Activated CD4-positive, alpha-beta T cell treated with anti-CD3 and anti-CD28 coated beads, Interleukin-2, amount 50 U/mL, for 24 hours (primary cell): ENCODE measurements around the gene GJC1.

ENCODE experiments used
- DNase-seq, 2 donors: peaks; one replicate each; pipeline ENCODE4 v3.0.0-alpha.2; 2020; ENCODE audit warnings: low read depth in 1 of 2, low spot score in 1 of 2

The GJC1 gene

DNA sequence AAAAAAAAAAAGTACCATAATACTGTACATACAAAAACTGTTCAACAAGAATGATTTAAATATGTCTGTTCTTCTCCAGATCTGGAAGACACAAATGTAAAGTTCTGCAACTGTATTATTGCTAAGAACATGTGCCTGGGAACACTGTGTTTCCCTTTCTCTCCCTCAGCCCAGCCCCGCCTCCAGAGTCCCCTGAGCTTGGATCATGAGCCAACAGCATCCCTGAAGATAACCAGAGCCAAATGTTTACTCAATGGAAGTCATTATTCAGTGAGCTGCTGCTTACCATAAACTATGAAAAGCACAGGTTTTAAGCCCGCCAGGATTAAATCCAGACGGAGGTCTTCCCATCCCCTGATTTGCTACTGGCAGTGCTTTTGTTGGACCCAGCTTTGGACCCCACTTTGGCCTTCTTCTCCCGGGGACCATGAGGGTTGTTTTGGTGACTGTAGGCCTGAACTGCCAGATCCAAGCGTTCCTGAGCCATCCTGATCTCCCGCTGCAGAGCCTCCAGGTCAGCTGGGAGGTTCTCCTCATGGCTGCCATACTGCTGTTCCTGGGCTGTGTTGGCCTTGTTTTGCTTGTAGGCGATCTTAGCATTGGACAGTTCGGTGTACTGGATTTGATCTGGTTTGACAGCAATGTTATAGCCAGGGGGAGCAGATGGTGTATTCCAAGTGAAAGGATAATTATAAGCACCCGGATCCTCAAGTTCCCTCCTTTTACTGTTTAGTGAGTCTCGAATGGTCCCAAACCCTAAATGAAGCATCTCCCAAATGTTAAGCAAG, 25.6 kb downstream of the GJC1 start:
- no peak for DNase-seq

- DNase-seq, result no peak
Observed at GRCh38 chr17:44801880-44802279, 28.2 kb downstream of the GJC1 start.

GRCh38 chr17:44798356-44798755, 31.7 kb downstream of the GJC1 start:
- no peak for DNase-seq

- DNase-seq, result no peak
Observed at GRCh38 chr17:44797802-44798201, 32.3 kb downstream of the GJC1 start.

- DNase-seq, result no peak
Observed at GRCh38 chr17:44796731-44797130, 33.4 kb downstream of the GJC1 start.

DNA sequence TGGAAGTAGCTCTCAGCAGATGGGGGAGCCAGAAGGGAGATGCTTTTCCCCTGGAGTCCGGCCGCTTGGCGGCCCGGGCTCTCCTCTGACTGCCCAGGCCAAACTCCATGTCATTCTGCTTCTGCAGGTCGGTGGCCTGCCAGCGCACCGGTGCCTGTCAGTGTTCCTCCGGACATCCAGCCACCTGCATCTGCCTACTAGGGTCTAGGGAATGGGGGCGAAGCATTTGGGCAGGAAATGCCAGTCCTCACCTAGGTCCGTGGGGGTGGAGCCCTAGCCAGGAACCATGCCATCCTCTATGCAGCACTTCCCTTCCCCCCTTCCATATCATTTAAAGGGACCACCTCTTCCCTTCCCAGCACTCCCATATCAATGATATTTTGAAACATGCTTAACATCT, 34.2 kb downstream of the GJC1 start:
- no peak for DNase-seq

- no peak for DNase-seq
Observed at GRCh38 chr17:44795421-44795820, 34.7 kb downstream of the GJC1 start.

- DNase-seq, result no peak
Observed at GRCh38 chr17:44794851-44795413, 35.2 kb downstream of the GJC1 start.

GRCh38 chr17:44793885-44794842, 35.9 kb downstream of the GJC1 start:
- no peak for DNase-seq

GRCh38 chr17:44792276-44792675, 37.8 kb downstream of the GJC1 start:
- no peak for DNase-seq

- no peak for DNase-seq
Observed at GRCh38 chr17:44788139-44788538, 41.9 kb downstream of the GJC1 start.

DNA sequence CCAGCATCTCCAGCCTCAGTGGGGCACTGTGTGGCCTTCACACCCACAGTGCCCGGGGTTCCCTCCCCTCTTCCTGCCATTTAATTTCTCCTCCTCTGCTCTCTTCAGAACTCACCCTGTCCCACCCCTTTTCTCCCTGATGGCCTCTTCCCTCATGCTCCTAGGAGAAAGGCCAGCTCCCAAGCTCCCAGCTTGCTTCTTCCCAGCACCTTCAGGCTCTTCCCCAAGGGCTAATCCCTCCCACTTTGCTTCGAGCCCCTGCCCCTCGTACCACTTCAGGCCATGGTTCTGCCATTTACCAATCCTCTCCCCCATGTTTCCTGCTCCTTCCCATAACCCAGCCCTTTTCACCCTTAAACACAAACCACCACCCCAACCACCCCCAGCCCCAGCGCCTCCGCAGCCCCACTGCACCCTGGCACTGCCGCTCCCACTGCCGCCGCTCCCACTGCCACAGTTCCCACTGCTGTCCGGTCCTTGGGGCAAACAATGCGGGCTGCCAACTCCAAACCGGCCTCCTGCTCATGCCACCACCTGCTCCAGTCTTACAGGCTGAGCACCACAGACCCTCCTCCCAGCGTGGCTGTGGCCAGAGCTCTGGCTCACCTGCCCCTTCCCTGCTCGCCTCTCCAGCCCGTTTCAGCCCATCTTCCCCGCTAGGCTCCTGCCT, 42.7 kb downstream of the GJC1 start:
- DNase-seq, result no peak

DNA sequence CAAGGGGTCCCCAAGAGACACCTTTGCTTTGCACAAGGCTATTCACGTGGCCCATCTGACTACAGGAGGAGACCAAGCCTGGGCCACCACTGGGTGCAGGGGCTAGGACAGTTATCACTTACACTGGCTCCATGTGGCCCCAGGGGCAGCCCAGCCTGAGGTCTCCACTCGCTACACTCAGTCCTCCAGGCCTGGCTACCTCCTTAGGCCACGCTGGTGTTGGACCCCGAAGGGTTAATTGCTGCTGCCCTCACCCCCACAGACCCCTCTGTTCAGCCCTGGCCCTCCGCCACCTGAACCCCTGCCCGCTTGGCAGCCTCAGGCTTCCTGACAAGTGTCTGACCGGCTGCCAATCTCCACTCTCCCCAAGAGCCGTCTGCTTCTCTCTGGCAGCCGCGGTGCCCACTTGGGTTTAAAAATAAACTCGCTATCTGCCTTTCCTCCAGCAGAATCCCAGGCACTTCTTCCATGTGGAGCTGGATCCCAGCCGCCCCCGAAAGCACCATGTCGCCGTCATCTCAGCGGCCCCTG, 43.5 kb downstream of the GJC1 start:
- DNase-seq, result no peak

- DNase-seq, result no peak
Observed at GRCh38 chr17:44785921-44786320, 44.2 kb downstream of the GJC1 start.

- DNase-seq, result no peak
Observed at GRCh38 chr17:44782326-44782850, 47.7 kb downstream of the GJC1 start.

GRCh38 chr17:44781551-44782325, 48.3 kb downstream of the GJC1 start:
- DNase-seq, result no peak

DNA sequence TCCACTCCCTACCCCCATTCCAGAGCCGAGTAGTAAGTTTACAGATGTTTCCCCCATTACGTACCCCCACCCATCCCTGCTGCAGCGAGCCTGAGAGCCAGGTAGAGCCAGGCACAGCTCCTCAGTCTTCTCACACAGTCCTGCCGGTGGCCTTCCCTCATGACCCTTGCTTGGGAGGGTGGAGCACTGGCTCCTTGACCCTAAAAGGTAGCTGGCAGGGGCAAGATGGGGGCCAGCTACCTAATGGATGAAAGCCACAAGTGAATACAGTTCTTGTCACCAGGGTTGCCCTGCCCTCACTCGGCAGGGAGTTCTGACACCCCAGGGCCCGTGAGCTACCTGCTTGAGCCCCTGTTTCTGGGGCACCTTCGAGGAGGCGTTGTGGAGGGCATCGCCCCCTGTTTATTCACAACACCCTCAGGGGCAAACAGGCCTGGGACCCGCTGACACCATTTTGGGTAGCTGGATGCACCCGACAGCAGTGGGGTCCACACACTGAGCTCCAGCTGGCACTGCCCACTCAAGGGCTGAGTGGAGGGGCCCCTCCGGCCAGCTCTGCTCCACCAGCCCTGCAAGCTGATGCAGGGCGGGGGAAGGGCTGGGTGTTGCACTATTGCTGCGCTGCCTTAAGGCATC, 49.1 kb downstream of the GJC1 start:
- no peak for DNase-seq

GRCh38 chr17:44780161-44780560, 49.9 kb downstream of the GJC1 start:
- DNase-seq, result no peak

DNA sequence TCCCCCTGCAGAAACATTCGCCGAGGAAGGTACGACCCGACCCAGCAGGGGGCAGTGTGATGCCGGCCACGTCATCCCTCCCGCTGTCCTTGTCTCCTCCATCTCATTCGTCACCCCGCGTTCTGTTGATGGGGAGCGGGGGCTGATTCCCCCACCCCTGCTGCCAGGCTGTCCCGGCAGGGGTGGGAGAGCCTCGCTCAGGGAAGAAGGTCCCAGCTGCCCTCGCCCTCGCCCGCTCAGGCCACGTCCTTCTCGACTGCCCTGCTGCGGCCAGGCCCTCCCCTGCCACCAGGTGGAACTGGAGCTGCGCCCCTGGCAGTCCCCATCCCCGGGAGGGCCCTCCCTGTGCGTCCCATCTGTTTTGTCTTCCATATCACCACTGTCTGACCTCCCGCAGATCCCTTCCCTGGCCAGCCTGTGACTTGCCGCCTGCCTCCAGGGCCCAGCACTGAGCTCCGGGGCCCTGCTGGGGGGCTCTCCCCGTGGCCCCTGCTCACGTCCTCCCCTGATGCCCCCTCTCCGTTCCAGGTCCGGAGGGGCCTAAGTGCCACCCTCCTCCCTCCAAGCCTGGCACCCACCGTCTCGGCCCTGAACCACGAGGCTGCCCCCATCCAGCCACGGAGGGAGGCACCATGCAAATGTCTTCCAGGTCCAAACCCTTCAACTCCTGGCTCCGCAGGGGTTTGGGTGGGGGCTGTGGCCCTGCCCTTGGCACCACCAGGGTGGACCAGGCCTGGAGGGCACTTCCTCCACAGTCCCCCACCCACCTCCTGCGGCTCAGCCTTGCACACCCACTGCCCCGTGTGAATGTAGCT, 50.7 kb downstream of the GJC1 start:
- DNase-seq, result peak; percentile 71 to 74
